Heart right ventricle (tissue), 16 donors: ENCODE data around the gene ZNF835. TPM values are rescaled to one million over a fixed set of nuclear protein-coding genes. Genes with fewer than 3 reads are reported as not detected.

ENCODE experiments used
- ATAC-seq, 8 donors: fragments of 200-7000 bp; cut with Tn5 transposase; one replicate each; pipeline ENCODE4 v1.9.1; 2020; ENCODE audit warnings: mild to moderate bottlenecking in 8 of 8, moderate library complexity in 8 of 8, moderate number of reproducible peaks in 1 of 8
- DNase-seq, 2 donors: peaks; one replicate each; pipeline ENCODE4 v3.0.0-alpha.2; 2020
- H3K27ac ChIP-seq, 10 donors: fragments of 200-600 bp; sonication (generic) in 2 of 10; one replicate each; pipeline versions ENCODE4 v1.5.0 to v1.8.0; 2020 to 2022; ENCODE audit warnings: mild to moderate bottlenecking in 3 of 10
- H3K27me3 ChIP-seq, 7 donors: fragments of 200-600 bp; one replicate each; pipeline ENCODE4 v1.8.0; 2021 to 2022; ENCODE audit warnings: mild to moderate bottlenecking in 2 of 7
- H3K36me3 ChIP-seq, 9 donors: fragments of 200-600 bp; sonication (generic) in 1 of 9; one replicate each; pipeline versions ENCODE4 v1.5.0 to v1.8.0; 2020 to 2022; ENCODE audit warnings: mild to moderate bottlenecking in 2 of 9
- H3K4me1 ChIP-seq, 9 donors: fragments of 200-600 bp; sonication (generic) in 1 of 9; one replicate each; pipeline versions ENCODE4 v1.5.0 to v1.8.0; 2020 to 2022; ENCODE audit warnings: mild to moderate bottlenecking in 4 of 9
- H3K4me3 ChIP-seq, 10 donors: fragments of 200-600 bp; sonication (generic) in 2 of 10; one replicate each; pipeline versions ENCODE4 v1.5.0 to v1.8.0; 2020 to 2022; ENCODE audit warnings: mild to moderate bottlenecking in 7 of 10, moderate library complexity in 2 of 10
- H3K9me3 ChIP-seq, 11 donors: fragments of 200-600 bp in 10 of 11; sonication (generic) in 2 of 11; one replicate each; pipeline versions ENCODE4 v1.5.0 to v1.8.0; 2013 to 2022; ENCODE audit warnings: mild to moderate bottlenecking in 2 of 11, control low read depth in 1 of 11, moderate library complexity in 1 of 11
- CTCF ChIP-seq, 9 donors: fragments of 200-600 bp; sonication (generic) in 2 of 9; IDR thresholded peaks; one replicate each; pipeline versions ENCODE4 v1.5.0 to v1.8.0; 2021 to 2022; ENCODE audit warnings: antibody characterized with exemption in 9 of 9, mild to moderate bottlenecking in 5 of 9, moderate library complexity in 1 of 9
- WGBS, 2 donors: extraction: QIAGEN DNeasy Blood & Tissue Kit; methylation state at CpG; one replicate each; pipeline ENCODE4 v1.1.7; 2013; ENCODE audit warnings: inconsistent platforms in 1 of 2; 5-methylcytosine and 5-hydroxymethylcytosine counted together
- intact Hi-C, 10 donors: fragments of 100-400 bp; cut with DNase I; formaldehyde crosslinking; loops; one replicate each; pipeline versions ENCODE4 v1.11.1 to v1.14.2; 2022
- long read RNA-seq, 3 donors: library from polyadenylated mRNA; unstranded; transcript quantifications; one replicate each; pipeline ENCODE4 v2.0.0, GENCODE V29; 2020 to 2021
- polyA plus RNA-seq, 2 donors: library from polyadenylated mRNA; stranded (reverse); fragments of 200-250 nt; gene quantifications; one replicate each; pipeline ENCODE4 v1.2.3, GENCODE V29; 2013
- total RNA-seq, 10 donors: library from RNA; stranded (reverse); fragmentation: NEBNext Ultra II Directional in 3 of 10; extraction: Animal tissue kit (Norgen Biotek cat#: 25700) in 3 of 10; gene quantifications; one replicate each; pipeline versions ENCODE4 v1.2.1 to v1.2.4, GENCODE V29; 2021 to 2023
- donor health status: Arrhythmogenic right ventricular cardiomyopathy.
- donor health status: ischemic (EF 13 %, LVEDD 7.1; RV severe dilation, severe dysfunction).
- donor health status: healthy with polysubstance abuse.
- donor health status: DM: no; HTN: yes; CAD: no.
- donor health status: DM: no; HTN: no; CAD: no.
- donor health status: ischemic (EF 25% LVEDD 6.9; RV normal size, moderate dysfunction).
- donor health status: ischemic (EF 25% LVEDD 5.7; RV mildly dilated, moderate dysfunction).
- donor health status: healthy.
- donor health status: DM: yes; HTN: yes; CAD: no.
- donor health status: Ischemic cardiomyopathy.
- donor health status: ischemic (EF 35%, LVEDD 5.7; RV mildly dilated, moderate dysfunction).
- donor health status: nonischemic (EF 11% LVEDD 7.7; RV severe dilation, severe dysfunction).
- donor health status: DM: yes; HTN: yes; CAD: no.
- donor health status: PGD.
- donor health status: ischemic (EF 29% LVEDD 5.4; RV normal size, mild dysfunction).
- donor health status: nonischemic (EF 23%, LVEDD 6.1; RV moderate dilation, normal function).

Gene ZNF835
- total RNA-seq (1 to 10 TPM; 2.0 to 8.8 (median 3.8) TPM), polyA plus RNA-seq (1 to 10 TPM; 1.2 to 1.3 TPM)
- long read RNA-seq, donor 1, transcript ZNF835-201 (2 exons, 3,450 nt), result major isoform, 8 of 14 reads
- long read RNA-seq, donor 1, partial matches to known transcripts, result 0 of 14 reads
- long read RNA-seq, donor 1, other reads (novel, unspliced or antisense), result 5 of 14 reads
- long read RNA-seq, donor 2, transcript ZNF835-201 (2 exons, 3,450 nt), result major isoform, 5 of 9 reads
- long read RNA-seq, donor 2, partial matches to known transcripts, result 0 of 9 reads
- long read RNA-seq, donor 2, other reads (novel, unspliced or antisense), result 0 of 9 reads
- long read RNA-seq, donor 3, partial matches to known transcripts, result 0 of 8 reads
- long read RNA-seq, donor 3, other reads (novel, unspliced or antisense), result 5 of 8 reads

GRCh38 chr19:56671613-56671994 lies at the start of gene ZNF835:
TSS of gene ZNF835 (minus strand) at chr19:56671757. CDS start at chr19:56665198, 6,559 bp downstream.
- Histone ChIP-seq H3K27ac (peak within 1 kb of the TSS in 9 of 10 donors; percentile 46 to 82 (median 57)), H3K4me1 (peaks cover 5 to 19% (median 11%) of the 10 kb centered on the region in 9 donors), H3K9me3 (no peaks in the 10 kb centered on the region), H3K27me3 (no peaks in the 10 kb centered on the region), H3K36me3 (no peaks in the 10 kb centered on the region), H3K4me3 (peak within 1 kb of the TSS; percentile 29 to 95 (median 81))
- DNase-seq, result peak; percentile 95 to 99
- TF ChIP-seq CTCF (IDR thresholded peaks at IDR 0.05), result peak in 6 of 9 donors; percentile 40 to 59 (median 53)
- intact Hi-C loops, result loop anchor here in 2 of 10 donors (5.0 to 10.0 kb wide), 2 partner anchors 269 to 693 kb away; partner anchors contain the start of genes TRAPPC2B (in 1 of the 2), ZNF547 (in 1 of the 2) and ZNF583 (in 1 of the 2)
- WGBS, 2 donors, result 0 to 2% methylated on average over 31 to 32 of the region's 32 CpGs
- ATAC-seq, result peak; percentile 95 to 99 (median 98)

- H3K9me3 ChIP-seq, result peaks cover 0 to 44% (median 0%) of the 10 kb centered on the region in 11 donors
- DNase-seq (peak in 1 of 2 donors; percentile 13), ATAC-seq (no peak)
- H3K4me3 ChIP-seq, result no peak overlapping the region
- intact Hi-C loops, result loop anchor here in 1 of 10 donors (10.0 kb wide), 1 partner anchor 1515 kb away; no protein-coding TSS in a partner anchor
- no peak for TF ChIP-seq CTCF (IDR thresholded peaks at IDR 0.05)
- H3K27me3 ChIP-seq, result peaks cover 0 to 19% (median 0%) of the 10 kb centered on the region in 7 donors
- no peaks in the 10 kb centered on the region for H3K36me3 ChIP-seq
- H3K27ac ChIP-seq, result no peak overlapping the region
- 21 to 22% methylated on average over 3 of the region's 3 CpGs for WGBS, 2 donors
- no peaks in the 10 kb centered on the region for H3K4me1 ChIP-seq
Observed at GRCh38 chr19:56720281-56720680, 48.7 kb upstream of the ZNF835 start.

GRCh38 chr19:56718231-56718630 lies 46.7 kb upstream of the ZNF835 start:
- H3K4me3 ChIP-seq, result no peak overlapping the region
- no peak overlapping the region for H3K27ac ChIP-seq
- intact Hi-C loops, result loop anchor here in 1 of 10 donors (2.0 kb wide), 1 partner anchor 57 kb away; no protein-coding TSS in a partner anchor
- no peak for TF ChIP-seq CTCF (IDR thresholded peaks at IDR 0.05)
- H3K27me3 ChIP-seq, result peaks cover 0 to 7% (median 0%) of the 10 kb centered on the region in 7 donors
- WGBS, 2 donors, result 48 to 49% methylated on average over 6 of the region's 6 CpGs
- peaks cover 0 to 39% (median 0%) of the 10 kb centered on the region in 11 donors for H3K9me3 ChIP-seq
- no peak for DNase-seq
- ATAC-seq, result no peak
- no peaks in the 10 kb centered on the region for H3K4me1 ChIP-seq
- no peaks in the 10 kb centered on the region for H3K36me3 ChIP-seq

GRCh38 chr19:56712611-56713276 lies 41.2 kb upstream of the ZNF835 start:
- 24 to 26% methylated on average over 9 of the region's 9 CpGs for WGBS, 2 donors
- no peak for TF ChIP-seq CTCF (IDR thresholded peaks at IDR 0.05)
- no peak overlapping the region for H3K4me3 ChIP-seq
- DNase-seq (no peak), ATAC-seq (no peak)
- no peaks in the 10 kb centered on the region for H3K27me3 ChIP-seq
- intact Hi-C loops, result no loop called here
- H3K27ac ChIP-seq, result no peak overlapping the region
- no peaks in the 10 kb centered on the region for H3K36me3 ChIP-seq
- peaks cover 0 to 41% (median 0%) of the 10 kb centered on the region in 11 donors for H3K9me3 ChIP-seq
- no peaks in the 10 kb centered on the region for H3K4me1 ChIP-seq
